Loucy (cell line): ENCODE measurements around the gene CADM4.
"Not testable (repeated sequence)": the region's sequence is repeated elsewhere in the genome, so short reads cannot be mapped to it uniquely, and the experiment has no call there.

ENCODE experiments used
- H2AFZ ChIP-seq: fragments of 200-600 bp; sonication (generic); 2 replicates; pipeline ENCODE4 v1.6.0; 2016; ENCODE audit warnings: antibody characterized with exemption, mild to moderate bottlenecking, low read length, moderate library complexity
- H3F3A ChIP-seq: fragments of 200-600 bp; 2 replicates; pipeline ENCODE4 v1.6.0; 2016; ENCODE audit warnings: antibody characterized with exemption, low read depth, mild to moderate bottlenecking
- H3K27me3 ChIP-seq: fragments of 200-600 bp; sonication (generic); 2 replicates; pipeline ENCODE4 v1.6.1; 2014; ENCODE audit warnings: low read length, mild to moderate bottlenecking; ENCODE audit not compliant: insufficient read depth, poor library complexity, severe bottlenecking
- H3K36me3 ChIP-seq: fragments of 200-600 bp; sonication (generic); 2 replicates; pipeline ENCODE4 v1.6.1; 2016; ENCODE audit warnings: low read length; ENCODE audit not compliant: insufficient read depth
- H3K4me1 ChIP-seq: fragments of 200-600 bp; sonication (generic); 2 replicates; pipeline ENCODE4 v1.5.1; 2014; ENCODE audit warnings: low read length, mild to moderate bottlenecking; ENCODE audit not compliant: insufficient read depth, poor library complexity, severe bottlenecking
- H3K4me2 ChIP-seq: fragments of 200-600 bp; sonication (generic); 2 replicates; pipeline ENCODE4 v1.6.0; 2014; ENCODE audit warnings: antibody characterized with exemption, low read length, low read depth, mild to moderate bottlenecking; ENCODE audit not compliant: poor library complexity, severe bottlenecking
- H3K4me3 ChIP-seq: fragments of 200-600 bp; sonication (generic); 2 replicates; pipeline ENCODE4 v1.5.1; 2014; ENCODE audit warnings: low read length, mild to moderate bottlenecking, mixed read lengths; ENCODE audit not compliant: poor library complexity, severe bottlenecking
- H3K79me2 ChIP-seq: fragments of 200-600 bp; sonication (generic); 2 replicates; pipeline ENCODE4 v1.6.1; 2014; ENCODE audit warnings: low read length; ENCODE audit not compliant: insufficient read depth
- H3K9ac ChIP-seq: fragments of 200-600 bp; sonication (generic); 2 replicates; pipeline ENCODE4 v1.6.0; 2014; ENCODE audit warnings: mild to moderate bottlenecking, low read depth, low read length, moderate library complexity; ENCODE audit not compliant: poor library complexity, severe bottlenecking
- H3K9me2 ChIP-seq: fragments of 200-600 bp; sonication (generic); replicated peaks from 2 replicates; pipeline ENCODE4 v1.6.1; 2016; ENCODE audit warnings: low read depth, low read length, mixed read lengths
- H3K9me3 ChIP-seq: fragments of 200-600 bp; sonication (generic); 2 replicates; pipeline ENCODE4 v1.6.1; 2014; ENCODE audit warnings: mild to moderate bottlenecking, antibody characterized with exemption, low read length, low read depth; ENCODE audit not compliant: insufficient read depth
- H4K20me1 ChIP-seq: fragments of 200-600 bp; sonication (generic); 2 replicates; pipeline ENCODE4 v1.6.0; 2014; ENCODE audit warnings: antibody characterized with exemption, low read length, mild to moderate bottlenecking; ENCODE audit not compliant: insufficient read depth, poor library complexity, severe bottlenecking
- EZH2phosphoT487 ChIP-seq: fragments of 200-600 bp; IDR thresholded peaks from 2 replicates; pipeline ENCODE4 v1.6.1; 2018; ENCODE audit warnings: antibody characterized with exemption, mild to moderate bottlenecking, moderate library complexity, borderline replicate concordance
- TF ChIP-seq, protein P1 (sequence below): fragments of 200-600 bp; sonication (generic); conservative IDR thresholded peaks from 2 replicates; pipeline ENCODE4 v1.5.1; 2014; ENCODE audit warnings: mild to moderate bottlenecking, antibody characterized with exemption, low read length

Gene CADM4

DNA sequence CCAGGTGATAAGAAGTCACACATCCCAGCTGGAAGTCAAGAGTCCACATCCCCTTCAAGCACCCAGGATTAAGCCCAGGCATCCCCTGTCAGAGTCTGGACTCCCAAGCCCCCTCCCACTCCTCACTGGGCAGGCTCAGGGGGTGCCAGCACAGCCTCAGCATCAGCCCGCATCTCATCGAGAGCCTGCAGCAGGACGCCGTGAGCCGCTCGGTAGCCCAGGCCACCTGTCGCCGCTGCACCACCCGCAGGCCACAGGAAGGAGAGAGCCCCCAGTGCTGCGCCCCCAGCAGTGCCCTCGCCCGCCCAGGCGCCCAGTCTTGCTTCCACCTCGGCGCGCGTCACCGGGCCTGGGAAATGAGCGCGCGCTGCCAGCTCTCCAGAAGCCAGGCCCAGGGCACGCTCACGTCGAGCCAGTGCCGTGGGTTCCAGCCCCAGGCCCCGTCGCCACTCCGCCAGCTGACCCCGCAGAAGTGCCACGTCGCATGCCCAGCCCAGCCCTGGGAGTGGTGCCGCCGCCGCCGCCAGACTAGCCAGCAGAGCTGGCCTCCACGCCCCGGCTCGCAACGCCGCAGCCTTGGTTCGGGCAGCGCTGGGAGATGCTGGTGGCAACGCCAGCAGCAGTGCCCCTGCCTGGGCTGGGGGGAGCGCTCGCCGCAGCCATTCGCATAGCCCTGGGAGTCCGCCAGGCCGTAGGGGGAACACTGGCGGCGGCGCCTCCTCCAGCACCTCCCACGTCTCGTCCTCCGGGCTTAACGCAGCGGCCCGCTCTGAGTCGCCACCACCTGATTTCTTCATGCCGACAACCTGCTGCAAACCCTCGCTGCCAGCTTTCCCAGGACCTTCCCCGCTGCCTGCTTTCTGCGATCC lies 47.5 kb downstream of the CADM4 start:
- Histone ChIP-seq H3K9ac (no peak overlapping the region), H3K27me3 (no peaks in the 10 kb centered on the region), H3K4me1 (peaks cover 23% of the 10 kb centered on the region), H3K4me2 (no peak overlapping the region), H3K9me3 (no peaks in the 10 kb centered on the region), H3K4me3 (no peak overlapping the region), H3K9me2 (no peaks in the 10 kb centered on the region), H2AFZ (no peak overlapping the region), H4K20me1 (peaks cover 14% of the 10 kb centered on the region), H3F3A (0 out of 2 replicates have a peak, but pooled peaks cover 4% of the 10 kb centered on the region), H3K36me3 (peaks cover 8% of the 10 kb centered on the region; the same call in 1 of the 2 replicates), H3K79me2 (peaks cover 49% of the 10 kb centered on the region)
- TF ChIP-seq EZH2phosphoT487, result no peak
- TF ChIP-seq, protein P1, sequence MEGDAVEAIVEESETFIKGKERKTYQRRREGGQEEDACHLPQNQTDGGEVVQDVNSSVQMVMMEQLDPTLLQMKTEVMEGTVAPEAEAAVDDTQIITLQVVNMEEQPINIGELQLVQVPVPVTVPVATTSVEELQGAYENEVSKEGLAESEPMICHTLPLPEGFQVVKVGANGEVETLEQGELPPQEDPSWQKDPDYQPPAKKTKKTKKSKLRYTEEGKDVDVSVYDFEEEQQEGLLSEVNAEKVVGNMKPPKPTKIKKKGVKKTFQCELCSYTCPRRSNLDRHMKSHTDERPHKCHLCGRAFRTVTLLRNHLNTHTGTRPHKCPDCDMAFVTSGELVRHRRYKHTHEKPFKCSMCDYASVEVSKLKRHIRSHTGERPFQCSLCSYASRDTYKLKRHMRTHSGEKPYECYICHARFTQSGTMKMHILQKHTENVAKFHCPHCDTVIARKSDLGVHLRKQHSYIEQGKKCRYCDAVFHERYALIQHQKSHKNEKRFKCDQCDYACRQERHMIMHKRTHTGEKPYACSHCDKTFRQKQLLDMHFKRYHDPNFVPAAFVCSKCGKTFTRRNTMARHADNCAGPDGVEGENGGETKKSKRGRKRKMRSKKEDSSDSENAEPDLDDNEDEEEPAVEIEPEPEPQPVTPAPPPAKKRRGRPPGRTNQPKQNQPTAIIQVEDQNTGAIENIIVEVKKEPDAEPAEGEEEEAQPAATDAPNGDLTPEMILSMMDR, result no peak

DNA sequence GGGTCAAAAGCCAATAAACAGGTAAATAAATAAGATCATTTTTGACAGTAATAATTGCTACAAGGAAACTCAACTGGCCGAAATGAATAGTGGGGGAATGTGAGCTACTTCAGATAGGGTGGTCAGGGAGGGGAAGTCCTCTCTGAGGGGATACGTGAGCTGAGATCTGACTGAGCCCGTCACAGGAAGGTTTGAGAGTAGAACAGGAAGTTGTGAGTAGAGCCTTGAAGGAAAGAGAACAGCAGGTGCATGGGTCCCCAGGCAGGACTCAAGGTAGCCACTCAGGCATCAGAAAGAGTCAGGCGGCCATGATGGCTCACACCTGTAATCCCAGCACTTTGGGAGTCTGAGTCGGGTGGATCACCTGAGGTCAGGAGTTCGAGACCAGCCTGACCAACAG lies 50.0 kb downstream of the CADM4 start:
- Histone ChIP-seq H3K9me3 (no peaks in the 10 kb centered on the region), H3K79me2 (peaks cover 55% of the 10 kb centered on the region), H3K4me3 (no peak overlapping the region), H4K20me1 (peaks cover 14% of the 10 kb centered on the region), H3F3A (0 out of 2 replicates have a peak, but pooled peaks cover 4% of the 10 kb centered on the region), H3K4me2 (peak overlapping the region; percentile 33), H3K9me2 (no peaks in the 10 kb centered on the region), H3K9ac (no peak overlapping the region), H3K4me1 (peaks cover 15% of the 10 kb centered on the region), H3K36me3 (peaks cover 8% of the 10 kb centered on the region; the same call in 1 of the 2 replicates), H2AFZ (no peak overlapping the region), H3K27me3 (no peaks in the 10 kb centered on the region)
- TF ChIP-seq, protein P1, result no peak
- no peak for TF ChIP-seq EZH2phosphoT487

DNA sequence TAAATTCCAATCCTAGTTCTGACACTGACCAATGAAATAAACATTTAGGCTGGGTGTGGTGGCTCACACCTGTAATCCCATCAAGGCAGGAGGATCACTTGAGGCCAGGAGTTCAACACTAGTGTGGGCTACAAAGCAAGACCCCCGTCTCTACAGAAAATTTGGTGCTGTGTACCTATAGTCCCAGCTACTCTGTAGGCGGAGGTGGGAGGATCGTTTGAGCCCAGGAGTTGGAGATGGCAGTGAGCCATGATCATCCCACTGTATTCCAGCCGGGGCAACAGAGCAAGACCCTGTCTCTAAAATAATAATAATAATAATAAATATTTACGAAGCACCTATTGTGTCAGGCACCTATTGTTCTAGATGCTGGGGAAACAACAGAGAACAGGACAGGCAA lies 50.4 kb downstream of the CADM4 start:
- peak overlapping the region; percentile 33 for H3K4me2 ChIP-seq
- H3K79me2 ChIP-seq, result peaks cover 58% of the 10 kb centered on the region
- H3K4me1 ChIP-seq, result peaks cover 19% of the 10 kb centered on the region
- no peaks in the 10 kb centered on the region for H3K9me3 ChIP-seq
- H3K36me3 ChIP-seq, result peaks cover 8% of the 10 kb centered on the region; the same call in 1 of the 2 replicates
- no peak overlapping the region for H2AFZ ChIP-seq
- peaks cover 12% of the 10 kb centered on the region for H4K20me1 ChIP-seq
- H3K27me3 ChIP-seq, result no peaks in the 10 kb centered on the region
- H3K4me3 ChIP-seq, result no peak overlapping the region
- no peak overlapping the region for H3K9ac ChIP-seq
- TF ChIP-seq EZH2phosphoT487, result no peak
- TF ChIP-seq, protein P1, result no peak
- no peaks in the 10 kb centered on the region for H3K9me2 ChIP-seq
- H3F3A ChIP-seq, result 0 out of 2 replicates have a peak, but pooled peaks cover 4% of the 10 kb centered on the region

DNA sequence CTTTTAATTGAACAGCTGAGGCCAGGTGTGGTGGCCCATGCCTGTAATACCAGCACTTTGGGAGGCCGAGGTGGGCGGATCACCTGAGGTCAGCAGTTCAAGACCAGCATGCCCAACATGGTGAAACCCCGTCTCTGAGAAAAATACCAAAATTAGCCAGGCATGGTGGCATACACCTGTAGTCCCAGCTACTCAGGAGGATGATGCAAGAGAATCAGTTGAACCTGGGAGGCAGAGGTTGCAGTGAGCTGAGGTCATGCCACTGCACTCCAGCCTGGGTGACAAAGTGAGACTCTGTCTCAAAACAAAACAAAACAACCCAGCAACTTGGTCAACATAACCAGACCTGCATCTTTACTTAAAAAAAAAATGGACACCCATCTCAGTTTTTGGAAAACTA lies 52.6 kb downstream of the CADM4 start:
- not testable (repeated sequence) for H4K20me1 ChIP-seq, H3F3A ChIP-seq, H3K4me3 ChIP-seq, H3K27me3 ChIP-seq, H3K9me3 ChIP-seq, H3K9me2 ChIP-seq, H3K9ac ChIP-seq, H3K36me3 ChIP-seq, H2AFZ ChIP-seq
- peaks cover 37% of the 10 kb centered on the region for H3K4me1 ChIP-seq
- H3K4me2 ChIP-seq, result peak overlapping the region; percentile 10
- H3K79me2 ChIP-seq, result peaks cover 60% of the 10 kb centered on the region
